AG04450 (cell line): ENCODE results near the gene DOCK4. TPM values are rescaled to one million over a fixed set of nuclear protein-coding genes. Genes with fewer than 3 reads are reported as not detected.

Source experiments
- CTCF ChIA-PET: fragments of 300-600, 350-600 bp; formaldehyde crosslinking; extraction: SDS; loops from one replicate; lab custom pipeline; 2022; ENCODE audit warnings: antibody characterized with exemption, inconsistent platforms; lab: Charles Lee
- POLR2A ChIA-PET: fragments of 350-600 bp; formaldehyde crosslinking; extraction: SDS; loops from one replicate; lab custom pipeline; 2021; ENCODE audit warnings: antibody characterized with exemption, inconsistent platforms; lab: Yijun Ruan, JAX
- DNase-seq: peaks from one replicate; pipeline ENCODE4 v3.0.0-alpha.2; 2011; ENCODE audit warnings: low read depth, low spot score
- H3K27ac ChIP-seq: one replicate; pipeline ENCODE4 v1.5.1; 2012; ENCODE audit warnings: low read depth, low read length, control low read depth
- H3K27me3 ChIP-seq: one replicate; pipeline ENCODE4 v1.6.0; 2012; ENCODE audit warnings: low read length; ENCODE audit not compliant: control insufficient read depth, insufficient read depth
- H3K4me3 ChIP-seq: 2 replicates; pipeline ENCODE4 v1.5.1; 2011; ENCODE audit warnings: mild to moderate bottlenecking, low read depth, low read length, control low read depth
- H3K9me3 ChIP-seq: 2 replicates; pipeline ENCODE4 v1.5.1; 2012; ENCODE audit warnings: low read length; ENCODE audit not compliant: control insufficient read depth, insufficient read depth
- polyA plus RNA-seq: library from polyadenylated mRNA; depleted of rRNA; stranded (reverse); fragments of >200 nt; gene quantifications from 2 replicates; pipeline ENCODE4 v1.2.3, GENCODE V29; 2011
- TF ChIP-seq, protein P1 (sequence below): IDR thresholded peaks from 2 replicates; pipeline ENCODE4 v1.5.1; 2011; ENCODE audit warnings: low read depth, low read length, control low read depth, inconsistent platforms

The DOCK4 gene
- polyA plus RNA-seq, 1 experiment = 12.6 TPM

DNA sequence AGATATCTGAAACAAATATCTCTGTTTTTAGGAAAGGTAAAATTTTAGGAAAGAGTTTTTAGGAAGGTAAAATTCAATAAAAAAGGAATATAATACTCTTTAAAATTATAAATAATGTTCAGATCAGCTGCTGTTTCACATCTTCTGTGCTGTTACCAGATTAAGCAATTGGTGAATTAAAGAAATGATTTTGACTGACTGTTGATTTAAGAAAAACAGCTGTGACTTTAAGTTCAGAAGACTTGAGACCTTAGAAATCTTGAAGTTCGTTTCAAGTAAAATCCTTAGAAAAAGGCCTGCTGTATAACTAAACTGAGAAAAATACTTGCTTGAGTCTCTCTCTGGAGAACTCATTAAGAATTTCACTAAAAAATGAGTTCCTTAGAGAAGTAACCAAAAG is 250.6 kb downstream of the DOCK4 start:
- POLR2A ChIA-PET = no interaction called here
- CTCF ChIA-PET = no interaction called here
- no peak for DNase-seq
- TF ChIP-seq, protein P1, sequence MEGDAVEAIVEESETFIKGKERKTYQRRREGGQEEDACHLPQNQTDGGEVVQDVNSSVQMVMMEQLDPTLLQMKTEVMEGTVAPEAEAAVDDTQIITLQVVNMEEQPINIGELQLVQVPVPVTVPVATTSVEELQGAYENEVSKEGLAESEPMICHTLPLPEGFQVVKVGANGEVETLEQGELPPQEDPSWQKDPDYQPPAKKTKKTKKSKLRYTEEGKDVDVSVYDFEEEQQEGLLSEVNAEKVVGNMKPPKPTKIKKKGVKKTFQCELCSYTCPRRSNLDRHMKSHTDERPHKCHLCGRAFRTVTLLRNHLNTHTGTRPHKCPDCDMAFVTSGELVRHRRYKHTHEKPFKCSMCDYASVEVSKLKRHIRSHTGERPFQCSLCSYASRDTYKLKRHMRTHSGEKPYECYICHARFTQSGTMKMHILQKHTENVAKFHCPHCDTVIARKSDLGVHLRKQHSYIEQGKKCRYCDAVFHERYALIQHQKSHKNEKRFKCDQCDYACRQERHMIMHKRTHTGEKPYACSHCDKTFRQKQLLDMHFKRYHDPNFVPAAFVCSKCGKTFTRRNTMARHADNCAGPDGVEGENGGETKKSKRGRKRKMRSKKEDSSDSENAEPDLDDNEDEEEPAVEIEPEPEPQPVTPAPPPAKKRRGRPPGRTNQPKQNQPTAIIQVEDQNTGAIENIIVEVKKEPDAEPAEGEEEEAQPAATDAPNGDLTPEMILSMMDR = no peak
- Histone ChIP-seq H3K27me3 (no peaks in the 10 kb centered on the region), H3K27ac (no peak overlapping the region), H3K4me3 (no peak overlapping the region), H3K9me3 (no peaks in the 10 kb centered on the region)

DNA sequence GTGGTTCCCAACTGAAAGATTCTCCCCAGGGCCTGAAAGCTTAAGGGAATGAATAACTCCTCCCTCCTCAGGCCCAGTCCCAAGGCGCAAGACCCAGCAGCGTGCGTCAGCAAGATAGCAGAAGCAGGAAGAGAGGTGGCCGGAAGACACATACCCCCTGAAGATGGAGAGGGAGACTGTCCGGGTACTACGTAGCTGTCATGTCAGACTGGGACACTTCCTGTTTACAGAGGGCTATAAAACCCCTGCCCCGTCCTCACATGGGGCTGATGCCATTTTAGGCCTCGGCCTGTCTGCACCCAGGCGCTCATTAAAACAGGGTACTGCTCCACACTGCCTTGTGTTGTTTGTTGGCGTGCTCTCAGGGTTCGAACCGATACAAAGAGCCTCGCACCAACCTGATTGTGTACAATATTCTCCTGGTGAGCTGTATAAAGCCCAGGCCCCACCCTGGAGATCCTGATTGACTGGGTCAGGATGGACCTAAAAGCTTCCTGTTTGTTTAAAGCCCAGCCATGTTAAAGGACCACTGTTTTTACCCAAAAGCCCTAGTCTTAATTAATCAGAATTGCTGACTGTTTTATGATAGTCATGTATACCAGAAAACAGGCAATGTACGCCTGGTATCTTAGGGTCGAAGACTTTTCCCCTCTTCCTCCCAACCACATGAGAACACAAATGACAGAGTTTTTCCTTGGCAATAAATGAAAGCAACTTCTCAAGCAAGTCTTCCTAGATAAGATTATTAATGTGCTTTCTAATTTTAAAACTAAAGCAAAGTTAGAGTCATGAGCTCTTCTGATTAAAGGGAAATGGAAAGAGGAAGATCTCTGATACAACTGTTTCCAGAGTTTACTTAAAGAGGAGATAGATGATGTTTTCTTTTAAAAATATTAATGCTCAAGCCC is 251.5 kb downstream of the DOCK4 start:
- CTCF ChIA-PET = no interaction called here
- H3K27ac ChIP-seq = no peak overlapping the region
- TF ChIP-seq, protein P1 = no peak
- DNase-seq = no peak
- no peaks in the 10 kb centered on the region for H3K27me3 ChIP-seq
- H3K9me3 ChIP-seq = no peaks in the 10 kb centered on the region
- no peak overlapping the region for H3K4me3 ChIP-seq
- POLR2A ChIA-PET = no interaction called here

DNA sequence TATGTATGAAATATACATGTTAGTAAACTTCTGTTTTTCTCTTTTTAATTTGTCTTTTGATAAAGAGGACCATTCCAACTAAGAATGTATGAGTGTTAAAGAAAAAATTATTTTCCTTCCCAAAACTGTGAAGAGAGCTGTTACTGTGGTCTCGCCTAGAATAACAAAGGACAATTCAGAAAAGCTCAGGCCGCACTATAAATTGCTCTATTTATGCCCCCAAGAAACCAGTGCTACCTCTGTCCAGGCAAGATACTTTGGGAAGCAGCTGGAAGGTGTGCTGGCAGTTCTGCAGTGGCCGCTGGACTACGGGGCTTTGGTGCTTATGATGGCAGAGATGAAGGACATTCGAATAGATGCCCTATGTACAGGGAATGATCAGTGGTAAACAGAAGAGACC is 252.1 kb downstream of the DOCK4 start:
- CTCF ChIA-PET = no interaction called here
- Histone ChIP-seq H3K9me3 (no peaks in the 10 kb centered on the region), H3K27me3 (no peaks in the 10 kb centered on the region), H3K4me3 (no peak overlapping the region), H3K27ac (no peak overlapping the region)
- POLR2A ChIA-PET = no interaction called here
- TF ChIP-seq, protein P1 = no peak
- DNase-seq = no peak

DNA sequence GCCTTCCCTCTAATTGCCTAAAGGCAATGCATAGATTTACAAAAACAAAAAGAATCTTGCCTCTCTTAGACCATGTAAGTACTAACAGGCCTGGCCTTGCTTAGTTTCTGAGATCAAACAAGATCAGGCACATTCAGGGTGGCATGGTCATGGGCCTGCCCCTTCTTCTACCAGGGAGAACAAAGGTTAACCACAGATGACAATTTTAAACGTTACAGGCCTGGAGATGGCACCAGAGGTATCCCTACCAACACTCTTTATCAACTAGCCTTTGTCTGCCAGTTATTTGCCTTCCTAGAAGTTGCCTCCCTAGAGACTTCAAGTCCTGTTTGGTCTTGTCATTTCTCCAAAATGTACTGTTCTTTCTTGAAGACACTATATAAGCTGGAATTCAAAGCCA is 252.6 kb downstream of the DOCK4 start:
- TF ChIP-seq, protein P1 = no peak
- ChIA-PET CTCF (no interaction called here), POLR2A (no interaction called here)
- Histone ChIP-seq H3K27ac (no peak overlapping the region), H3K9me3 (no peaks in the 10 kb centered on the region), H3K4me3 (no peak overlapping the region), H3K27me3 (no peaks in the 10 kb centered on the region)
- no peak for DNase-seq

DNA sequence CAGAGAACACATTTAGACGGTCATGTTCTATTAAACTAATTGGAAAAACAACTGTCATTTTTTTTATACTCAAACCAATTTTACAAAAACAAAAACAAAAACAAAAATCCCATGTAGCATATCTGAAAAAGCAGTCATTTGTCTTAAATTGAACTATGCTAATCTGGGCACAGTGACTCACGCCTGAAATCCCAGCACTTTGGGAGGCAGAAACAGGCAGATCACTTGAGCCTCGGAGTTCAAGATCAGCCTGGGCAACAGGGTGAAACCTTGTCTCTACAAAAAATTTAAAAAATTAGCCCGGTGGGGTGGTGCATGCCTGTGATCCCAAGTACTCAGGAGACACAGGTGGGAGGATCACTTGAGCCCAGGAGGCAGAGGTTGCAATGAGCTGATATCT is 253.4 kb downstream of the DOCK4 start:
- TF ChIP-seq, protein P1 = no peak

More for the DNA sequence above, 253.4 kb downstream of the DOCK4 start:
- ChIA-PET POLR2A (no interaction called here), CTCF (no interaction called here)
- Histone ChIP-seq H3K9me3 (no peaks in the 10 kb centered on the region), H3K27ac (no peak overlapping the region), H3K4me3 (no peak overlapping the region), H3K27me3 (no peaks in the 10 kb centered on the region)
- no peak for DNase-seq
